Measurements from ENCODE around the gene TLCD3A. TPM values are rescaled to one million over a fixed set of nuclear protein-coding genes. Genes with fewer than 3 reads are reported as not detected.
"Not testable (repeated sequence)": the region's sequence is repeated elsewhere in the genome, so short reads cannot be mapped to it uniquely, and the experiment has no call there.

TLCD3A gene
- 17.0 and 17.9 TPM in 2 replicates for total RNA-seq

- DNase-seq, result peak; percentile 65
Observed at GRCh38 chr17:732067-732901, at the start of gene TLCD3A. Gene TLCD3A, plus strand, starts transcription at chr17:732596. Its CDS starts 52 bp downstream, at chr17:732648.

- no peak for DNase-seq
Observed at GRCh38 chr17:683040-683439, 49.4 kb upstream of the TLCD3A start.

- DNase-seq, result no peak
Observed at GRCh38 chr17:683499-684254, 48.7 kb upstream of the TLCD3A start.

- no peak for DNase-seq
Observed at GRCh38 chr17:685006-685405, 47.4 kb upstream of the TLCD3A start.

GRCh38 chr17:688100-688989 is 44.1 kb upstream of the TLCD3A start:
- DNase-seq, result peak; percentile 66

- DNase-seq, result no peak
Observed at GRCh38 chr17:689556-690275, 42.7 kb upstream of the TLCD3A start.

GRCh38 chr17:690361-690760 is 42.0 kb upstream of the TLCD3A start:
- no peak for DNase-seq

- DNase-seq, result no peak
Observed at GRCh38 chr17:691423-691822, 41.0 kb upstream of the TLCD3A start.

GRCh38 chr17:692116-692515 is 40.3 kb upstream of the TLCD3A start:
- no peak for DNase-seq

GRCh38 chr17:693791-694638 is 38.4 kb upstream of the TLCD3A start:
- peak; percentile 80 for DNase-seq

- DNase-seq, result no peak
Observed at GRCh38 chr17:696369-696768, 36.0 kb upstream of the TLCD3A start.

GRCh38 chr17:697682-698081 is 34.7 kb upstream of the TLCD3A start:
- no peak for DNase-seq

GRCh38 chr17:698096-698495 is 34.3 kb upstream of the TLCD3A start:
- not testable (repeated sequence) for DNase-seq

GRCh38 chr17:699345-699744 is 33.1 kb upstream of the TLCD3A start:
- DNase-seq, result peak; percentile 70

GRCh38 chr17:700504-701094 is 31.8 kb upstream of the TLCD3A start:
- peak; percentile 67 for DNase-seq

- DNase-seq, result no peak
Observed at GRCh38 chr17:703081-703875, 29.1 kb upstream of the TLCD3A start.

GRCh38 chr17:704111-704864 is 28.1 kb upstream of the TLCD3A start:
- no peak for DNase-seq

GRCh38 chr17:705011-705410 is 27.4 kb upstream of the TLCD3A start:
- no peak for DNase-seq

- DNase-seq, result no peak
Observed at GRCh38 chr17:705863-706262, 26.5 kb upstream of the TLCD3A start.
